Tibial nerve (tissue), 3 donors: ENCODE data around the gene NDUFB6.

ENCODE experiments used
- CTCF ChIP-seq, 5 experiments: fragments of 200-600 bp in 3 of 5; fragments of 450-650 bp in 2 of 5; sonication (generic) in 3 of 5; IDR thresholded peaks; one replicate each; pipeline ENCODE4 v1.5.1; 2016 to 2019; ENCODE audit warnings: antibody characterized with exemption in 5 of 5, mild to moderate bottlenecking in 3 of 5, moderate library complexity in 2 of 5
- POLR2A ChIP-seq, 2 donors: fragments of 450-650 bp; IDR thresholded peaks; one replicate each; pipeline ENCODE4 v1.6.1; 2017; ENCODE audit warnings: antibody characterized with exemption in 2 of 2, mild to moderate bottlenecking in 2 of 2, moderate library complexity in 2 of 2

- TF ChIP-seq CTCF (IDR thresholded peaks at IDR 0.05) (peak; percentile 30 to 41 (median 33)), POLR2A (IDR thresholded peaks at IDR 0.05) (no peak)
These were observed 16.2 kb upstream of the NDUFB6 start for GRCh38 chr9:32589083-32589723.
